ENCODE data around the gene SOS1.
A peak's percentile ranks its signal among the peaks of the same experiment; 100 is the strongest.

Gene SOS1

DNA sequence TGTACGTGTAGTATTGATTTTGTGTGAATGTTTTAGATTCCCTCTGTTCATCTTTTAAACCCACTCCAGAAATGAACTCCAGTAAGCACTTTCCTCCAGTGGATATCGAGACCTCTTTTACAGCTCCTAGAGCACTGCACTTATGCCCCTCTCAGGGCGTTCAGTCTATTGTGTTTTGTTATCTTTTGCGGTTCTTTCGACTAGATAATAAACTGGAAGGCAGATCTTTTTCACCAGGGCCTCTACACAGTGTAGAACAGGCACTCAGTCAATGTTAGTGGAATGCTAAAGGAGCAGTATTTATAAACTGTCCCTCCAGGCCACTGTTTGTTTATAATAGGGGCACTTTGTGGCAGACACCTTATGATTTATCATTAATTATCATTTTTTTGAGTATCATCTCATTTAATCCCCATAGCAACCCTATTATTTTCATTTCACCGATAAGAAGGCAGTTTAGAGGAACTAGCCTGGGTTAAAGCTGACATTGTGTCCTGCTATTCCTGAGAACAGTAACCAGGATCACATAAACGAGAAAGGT is 742 bp upstream of the SOS1 start:
- DNase-seq: peak; percentile 36
- Histone ChIP-seq H3K4me1 (ENCODE audit: low read length) (peaks cover 31% of the 10 kb centered on the region), H3K9me2 (replicated peaks; ENCODE audit: insufficient read depth, low read length) (no peaks in the 10 kb centered on the region), H3F3A (ENCODE audit: insufficient read depth, low read length) (peaks cover 46% of the 10 kb centered on the region), H3K4me2 (ENCODE audit: low read depth, low read length) (peak overlapping the region; percentile 91), H3K36me3 (replicated peaks; ENCODE audit: insufficient read depth, low read length) (no peaks in the 10 kb centered on the region; the same call in 1 of the 2 replicates), H3K27me3 (replicated peaks; ENCODE audit: insufficient read depth, low read length) (no peaks in the 10 kb centered on the region), H3K9me3 (replicated peaks; ENCODE audit: insufficient read depth, low read length) (no peaks in the 10 kb centered on the region), H3K9ac (ENCODE audit: low read length) (peak overlapping the region; percentile 80), H3K4me3 (ENCODE audit: low read length) (peak overlapping the region; percentile 77), H2AFZ (ENCODE audit: low read length) (peak overlapping the region; percentile 69), H4K20me1 (ENCODE audit: insufficient read depth, low read length) (no peaks in the 10 kb centered on the region), H3K27ac (ENCODE audit: low read length) (peak overlapping the region; percentile 90), H3K79me2 (ENCODE audit: low read length) (peaks cover 50% of the 10 kb centered on the region)
- no peak for TF ChIP-seq EZH2 (optimal IDR thresholded peaks at IDR 0.05; ENCODE audit: low read depth, low read length)
- TF ChIP-seq, protein P1, sequence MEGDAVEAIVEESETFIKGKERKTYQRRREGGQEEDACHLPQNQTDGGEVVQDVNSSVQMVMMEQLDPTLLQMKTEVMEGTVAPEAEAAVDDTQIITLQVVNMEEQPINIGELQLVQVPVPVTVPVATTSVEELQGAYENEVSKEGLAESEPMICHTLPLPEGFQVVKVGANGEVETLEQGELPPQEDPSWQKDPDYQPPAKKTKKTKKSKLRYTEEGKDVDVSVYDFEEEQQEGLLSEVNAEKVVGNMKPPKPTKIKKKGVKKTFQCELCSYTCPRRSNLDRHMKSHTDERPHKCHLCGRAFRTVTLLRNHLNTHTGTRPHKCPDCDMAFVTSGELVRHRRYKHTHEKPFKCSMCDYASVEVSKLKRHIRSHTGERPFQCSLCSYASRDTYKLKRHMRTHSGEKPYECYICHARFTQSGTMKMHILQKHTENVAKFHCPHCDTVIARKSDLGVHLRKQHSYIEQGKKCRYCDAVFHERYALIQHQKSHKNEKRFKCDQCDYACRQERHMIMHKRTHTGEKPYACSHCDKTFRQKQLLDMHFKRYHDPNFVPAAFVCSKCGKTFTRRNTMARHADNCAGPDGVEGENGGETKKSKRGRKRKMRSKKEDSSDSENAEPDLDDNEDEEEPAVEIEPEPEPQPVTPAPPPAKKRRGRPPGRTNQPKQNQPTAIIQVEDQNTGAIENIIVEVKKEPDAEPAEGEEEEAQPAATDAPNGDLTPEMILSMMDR (IDR thresholded peaks at IDR 0.05; ENCODE audit: low read length): no peak
- no peak for TF ChIP-seq EZH2phosphoT487 (IDR thresholded peaks at IDR 0.05; ENCODE audit: low read length)

DNA sequence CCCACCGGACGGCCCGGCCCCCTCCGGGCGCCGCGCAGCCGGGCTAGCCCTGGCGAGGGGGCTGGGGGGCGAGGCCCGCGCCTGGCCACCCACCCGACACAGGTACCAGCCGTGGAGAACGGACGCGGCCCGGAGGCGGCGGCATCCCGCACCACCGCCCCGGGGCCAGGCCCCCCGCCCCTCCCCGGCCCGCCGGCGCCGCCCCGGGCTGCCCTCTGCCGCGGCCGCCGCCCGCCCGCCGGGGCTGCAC is 405 bp downstream of the SOS1 start:
- Histone ChIP-seq H3K79me2 (ENCODE audit: low read length) (peaks cover 62% of the 10 kb centered on the region), H3K4me2 (ENCODE audit: low read depth, low read length) (no peak overlapping the region), H2AFZ (ENCODE audit: low read length) (no peak overlapping the region), H3K36me3 (replicated peaks; ENCODE audit: insufficient read depth, low read length) (no peaks in the 10 kb centered on the region; the same call in 1 of the 2 replicates), H4K20me1 (ENCODE audit: insufficient read depth, low read length) (no peaks in the 10 kb centered on the region), H3K9ac (ENCODE audit: low read length) (peak overlapping the region; percentile 80; the same call in 1 of the 2 replicates), H3K9me2 (replicated peaks; ENCODE audit: insufficient read depth, low read length) (no peaks in the 10 kb centered on the region), H3K9me3 (replicated peaks; ENCODE audit: insufficient read depth, low read length) (no peaks in the 10 kb centered on the region), H3K27ac (ENCODE audit: low read length) (peak overlapping the region; percentile 90; the same call in 1 of the 2 replicates), H3F3A (ENCODE audit: insufficient read depth, low read length) (peaks cover 45% of the 10 kb centered on the region), H3K4me1 (ENCODE audit: low read length) (peaks cover 30% of the 10 kb centered on the region), H3K27me3 (replicated peaks; ENCODE audit: insufficient read depth, low read length) (no peaks in the 10 kb centered on the region), H3K4me3 (ENCODE audit: low read length) (peak overlapping the region; percentile 77; the same call in 1 of the 2 replicates)
- DNase-seq: no peak
- no peak for TF ChIP-seq EZH2phosphoT487 (IDR thresholded peaks at IDR 0.05; ENCODE audit: low read length)

- Histone ChIP-seq H3F3A (ENCODE audit: insufficient read depth, low read length) (peaks cover 40% of the 10 kb centered on the region), H3K79me2 (ENCODE audit: low read length) (peaks cover 67% of the 10 kb centered on the region), H3K9ac (ENCODE audit: low read length) (peak overlapping the region; percentile 81), H3K27me3 (replicated peaks; ENCODE audit: insufficient read depth, low read length) (no peaks in the 10 kb centered on the region), H3K9me3 (replicated peaks; ENCODE audit: insufficient read depth, low read length) (no peaks in the 10 kb centered on the region), H4K20me1 (ENCODE audit: insufficient read depth, low read length) (no peaks in the 10 kb centered on the region), H2AFZ (ENCODE audit: low read length) (peak overlapping the region; percentile 60), H3K36me3 (replicated peaks; ENCODE audit: insufficient read depth, low read length) (no peaks in the 10 kb centered on the region; the same call in 1 of the 2 replicates), H3K4me2 (ENCODE audit: low read depth, low read length) (peak overlapping the region; percentile 92), H3K4me1 (ENCODE audit: low read length) (peaks cover 25% of the 10 kb centered on the region), H3K9me2 (replicated peaks; ENCODE audit: insufficient read depth, low read length) (no peaks in the 10 kb centered on the region), H3K27ac (ENCODE audit: low read length) (peak overlapping the region; percentile 74), H3K4me3 (ENCODE audit: low read length) (peak overlapping the region; percentile 82)
- TF ChIP-seq, protein P1 (IDR thresholded peaks at IDR 0.05; ENCODE audit: low read length): peak; percentile 19
- no peak for TF ChIP-seq EZH2phosphoT487 (IDR thresholded peaks at IDR 0.05; ENCODE audit: low read length)
- DNase-seq: peak; percentile 58
Observed at GRCh38 chr2:39119732-39120520, 925 bp downstream of the SOS1 start.

Measured in MM.1S (cell line).